Stimulated activated CD8-positive, alpha-beta memory T cell treated with anti-CD3 and anti-CD28 coated beads, Interleukin-4, amount 100 ng/mL, for 24 hours (primary cell): ENCODE data around the gene CSMD2.
"Not testable (repeated sequence)": the region's sequence is repeated elsewhere in the genome, so short reads cannot be mapped to it uniquely, and the experiment has no call there.

Experiments
- DNase-seq: peaks from one replicate; pipeline ENCODE4 v3.0.0-alpha.2; 2020; ENCODE audit warnings: low read depth

The CSMD2 gene

DNA sequence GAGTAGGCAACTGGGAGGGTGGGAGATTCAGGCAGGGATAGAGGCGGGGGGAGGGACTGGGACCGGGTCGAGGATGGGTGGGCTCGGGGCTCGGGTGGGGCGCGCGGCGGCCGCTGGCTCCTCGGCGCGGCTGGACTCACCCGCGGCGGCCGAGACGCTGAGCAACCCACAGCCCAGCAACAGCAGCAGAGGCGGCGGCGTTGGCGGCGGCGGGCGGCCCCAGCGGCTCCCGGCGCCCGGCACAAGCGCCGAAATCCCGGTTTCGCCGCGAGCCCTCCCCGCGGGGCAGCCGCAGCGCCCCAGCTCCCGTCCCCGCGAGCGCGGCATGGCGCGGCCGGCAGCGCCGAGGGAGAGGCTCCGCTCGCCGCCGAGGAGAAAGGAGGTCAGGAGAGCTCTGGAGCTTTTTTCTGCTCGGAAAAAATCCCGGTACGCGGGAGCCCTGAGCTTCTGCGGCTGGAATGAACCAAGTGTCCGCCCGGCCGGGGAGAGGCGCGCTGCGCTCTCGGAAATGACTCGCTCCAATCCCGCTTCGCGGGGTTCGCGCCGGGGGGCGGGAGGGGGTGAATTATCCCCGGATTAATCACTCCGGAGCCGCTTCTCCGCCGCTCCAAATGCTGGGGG lies at the start of gene CSMD2:
TSS of gene CSMD2 (minus strand) at position 460 of the 621 bp plus-strand sequence. CDS start at position 327, 133 bp downstream.
- no peak for DNase-seq

DNA sequence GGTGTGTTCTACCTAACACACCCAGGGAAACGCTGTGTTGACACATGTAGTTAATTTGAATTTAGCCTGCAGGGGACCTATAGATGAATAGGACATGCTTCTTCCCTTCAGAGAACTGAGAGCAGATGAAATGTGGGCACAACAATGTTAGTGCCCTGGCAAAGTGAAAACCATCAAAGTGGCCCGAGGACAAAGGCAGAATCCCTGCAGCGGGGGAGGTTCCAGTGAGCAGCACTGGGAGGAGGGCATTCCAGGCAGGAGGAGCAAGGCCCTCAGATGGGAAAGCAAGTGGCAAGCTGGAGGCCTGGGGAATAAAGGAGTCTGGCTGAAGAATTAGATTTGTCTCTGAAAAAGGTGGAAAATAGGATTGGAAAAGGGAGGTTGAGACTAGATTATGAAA lies 48.9 kb upstream of the CSMD2 start:
- no peak for DNase-seq

DNA sequence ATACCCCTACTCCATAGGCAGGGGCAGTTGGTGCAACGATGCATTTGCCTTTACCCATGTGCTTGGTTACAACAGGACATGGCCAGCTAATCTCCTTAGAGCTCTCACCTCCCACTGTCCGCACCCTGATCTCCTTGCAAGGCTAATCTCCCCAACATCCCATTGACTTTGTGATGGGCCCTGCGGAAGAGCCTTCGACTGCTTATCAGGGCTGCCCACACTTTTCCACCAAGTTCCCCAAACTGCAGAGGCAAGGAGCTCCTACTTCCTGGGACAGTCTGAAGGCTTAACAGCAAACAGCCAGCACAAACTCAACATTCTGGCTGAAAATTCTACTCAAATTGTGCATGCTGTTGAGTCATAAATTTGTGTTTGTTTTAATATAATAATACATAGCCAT lies 47.6 kb upstream of the CSMD2 start:
- DNase-seq, result no peak

DNA sequence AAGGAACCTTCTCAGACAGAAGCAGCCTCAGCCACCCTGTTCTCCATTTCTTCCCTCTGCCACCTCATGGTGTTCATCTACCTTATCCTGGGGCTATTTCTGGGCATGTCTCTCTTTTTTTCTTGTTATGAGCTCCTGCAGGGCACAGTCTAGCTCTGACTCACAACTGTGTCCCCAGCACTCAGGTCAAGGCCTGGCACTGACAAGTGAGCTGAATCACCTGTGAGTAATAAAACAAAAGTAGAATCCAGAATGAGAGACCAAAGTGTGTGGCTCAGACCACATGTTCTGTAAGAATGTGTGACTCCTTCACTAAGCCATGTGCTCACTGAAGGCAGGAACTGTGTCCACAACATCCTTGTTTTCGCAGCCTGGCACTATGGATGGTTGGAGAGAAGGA lies 34.9 kb upstream of the CSMD2 start:
- DNase-seq, result no peak

DNA sequence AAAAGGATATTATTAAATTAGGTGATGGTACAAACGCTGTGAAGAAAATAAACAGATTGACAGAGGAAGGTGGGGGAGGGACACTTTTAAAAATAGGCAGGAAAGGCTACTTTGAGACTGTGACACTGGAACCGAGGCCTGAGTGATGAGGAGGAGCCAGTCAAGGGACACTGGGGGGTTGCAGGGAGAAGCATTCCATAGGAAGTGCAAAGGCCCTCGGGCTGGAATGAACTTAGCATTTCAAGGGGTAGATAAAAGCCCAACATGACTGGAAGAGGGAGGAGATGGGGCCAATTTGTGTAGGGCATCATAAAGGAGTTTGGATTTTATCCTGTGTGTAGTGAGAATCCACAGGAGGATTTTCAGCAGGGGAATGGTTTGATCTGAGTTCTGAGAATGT lies 27.6 kb upstream of the CSMD2 start:
- DNase-seq, result no peak

DNA sequence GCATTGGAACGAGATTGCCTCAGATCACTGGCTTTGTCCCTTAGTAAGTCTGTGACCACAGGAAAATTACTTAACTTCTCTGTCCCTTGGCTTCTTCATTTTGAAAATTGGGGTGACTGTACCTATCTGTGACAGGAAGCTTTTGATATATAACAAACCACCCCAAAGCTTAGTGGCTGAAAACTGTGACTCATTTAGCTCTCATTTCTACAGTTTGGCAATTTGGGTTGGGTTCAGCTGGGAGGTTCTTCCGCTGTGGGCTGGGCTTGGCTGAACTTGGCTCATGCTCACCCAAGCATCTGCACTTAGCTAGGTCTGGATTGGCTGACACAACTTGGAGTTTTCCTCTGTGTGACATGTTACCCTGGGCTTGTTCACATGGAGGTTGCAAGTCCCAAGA lies 25.7 kb upstream of the CSMD2 start:
- DNase-seq, result no peak

DNA sequence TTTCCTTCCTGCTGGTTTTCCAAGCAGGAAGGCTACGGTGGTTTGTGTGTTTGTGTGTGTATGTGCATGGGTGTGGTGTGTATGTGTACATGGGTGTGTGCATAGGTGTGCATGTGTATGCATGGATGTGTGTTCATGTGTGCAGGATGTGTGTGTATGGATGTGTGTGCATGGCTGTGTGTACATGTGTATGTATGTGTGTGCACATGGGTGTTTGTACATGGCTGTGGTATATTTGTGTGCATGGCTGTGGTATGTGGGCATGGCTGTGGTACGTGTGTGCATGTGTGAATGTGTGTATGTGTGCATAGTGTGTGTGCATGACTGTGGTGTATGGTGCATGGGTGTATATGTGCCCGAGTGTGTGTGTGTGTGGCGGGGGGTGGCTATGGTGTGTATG lies 24.0 kb upstream of the CSMD2 start:
- DNase-seq, result no peak

DNA sequence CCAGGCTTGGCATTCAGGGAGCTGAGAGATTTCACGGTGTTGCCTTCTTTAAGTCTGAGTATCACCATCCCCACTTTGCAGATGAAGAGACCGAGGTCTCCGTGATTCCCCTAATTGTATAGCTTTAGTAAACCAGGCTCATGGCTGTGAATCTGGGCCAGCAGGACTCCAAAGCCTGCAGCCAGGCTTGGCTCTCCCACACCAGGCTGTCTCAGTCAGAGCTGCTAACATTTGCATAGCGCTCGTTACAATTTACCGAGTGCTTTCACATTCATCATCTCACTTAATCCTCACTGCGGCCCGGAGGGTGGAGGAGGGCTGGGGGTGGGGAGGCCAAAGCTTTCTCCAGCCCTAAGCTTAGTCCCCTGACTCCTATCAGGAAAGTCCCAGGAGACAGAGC lies 23.4 kb upstream of the CSMD2 start:
- no peak for DNase-seq

DNA sequence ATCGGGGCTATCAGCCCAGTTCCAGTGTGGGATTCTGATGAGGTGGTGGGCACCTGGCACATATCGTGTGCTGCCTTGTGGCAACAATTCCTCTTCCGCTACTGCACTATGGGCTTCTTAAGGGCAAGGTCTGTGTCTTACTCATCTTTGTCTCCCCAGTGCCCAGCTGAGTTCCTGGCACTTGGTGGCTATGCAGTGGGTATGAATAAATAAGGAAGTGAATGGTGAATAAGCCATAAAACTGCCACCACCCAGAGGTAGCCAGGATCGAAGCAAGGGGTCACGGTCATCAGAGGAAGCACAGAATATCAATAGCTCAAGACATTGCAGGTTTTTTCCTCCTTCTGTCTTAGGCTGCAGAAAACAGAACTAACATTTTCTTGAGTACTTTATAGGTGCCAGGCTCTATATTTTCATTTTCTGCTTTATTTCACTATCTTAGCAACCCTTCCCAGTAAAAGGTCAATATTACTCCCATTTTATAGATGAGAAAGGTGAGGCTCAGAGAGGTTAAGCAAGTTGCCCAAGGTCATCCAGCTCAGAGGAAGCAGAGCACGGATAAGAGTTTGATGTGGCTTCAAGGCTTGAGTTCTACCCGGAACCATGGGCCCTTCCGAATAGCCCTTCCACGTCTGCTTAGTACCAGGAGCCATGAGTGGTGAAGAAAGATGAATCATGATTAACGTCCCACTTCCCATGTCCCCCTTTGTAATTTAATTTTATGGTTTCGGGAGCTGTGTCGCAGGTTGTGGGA lies 21.9 kb upstream of the CSMD2 start:
- no peak for DNase-seq

DNA sequence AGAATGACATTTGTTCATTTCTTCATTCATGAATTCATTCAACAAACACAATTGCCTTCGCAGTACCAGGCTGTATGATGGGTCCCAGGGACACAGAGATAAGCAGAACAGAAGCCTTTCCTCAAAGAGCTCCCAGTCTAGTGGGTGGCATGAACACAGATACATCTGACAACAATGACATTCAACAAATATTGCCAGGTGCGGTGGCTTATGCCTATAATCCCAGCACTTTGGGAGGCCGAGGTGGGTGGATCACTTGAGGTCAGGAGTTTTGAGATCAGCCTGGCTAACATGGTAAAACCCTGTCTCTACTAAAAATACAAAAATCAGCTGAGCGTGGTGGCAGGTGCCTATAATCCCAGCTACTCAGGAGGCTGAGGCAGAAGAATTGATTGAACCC lies 18.4 kb upstream of the CSMD2 start:
- DNase-seq, result not testable (repeated sequence)

DNA sequence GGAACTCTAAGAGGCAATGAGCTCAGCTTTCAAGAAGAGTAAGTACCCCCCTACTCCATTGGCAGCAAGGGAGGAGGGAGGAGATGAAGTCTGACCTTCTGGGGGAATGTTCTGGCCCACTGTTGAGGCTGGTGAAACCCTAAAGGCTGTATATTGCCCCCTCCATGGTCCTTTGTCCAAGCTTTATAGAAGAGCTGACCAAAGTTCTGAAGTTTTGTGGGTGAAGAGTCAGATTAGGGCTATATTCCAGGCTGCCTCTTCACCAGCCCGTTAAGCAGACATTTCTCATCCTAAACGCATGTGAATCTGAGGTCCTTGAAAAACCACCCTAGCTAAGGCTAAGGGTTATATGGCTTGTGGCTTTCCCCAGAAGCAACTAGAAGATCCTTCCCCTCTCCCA lies 13.0 kb upstream of the CSMD2 start:
- no peak for DNase-seq

DNA sequence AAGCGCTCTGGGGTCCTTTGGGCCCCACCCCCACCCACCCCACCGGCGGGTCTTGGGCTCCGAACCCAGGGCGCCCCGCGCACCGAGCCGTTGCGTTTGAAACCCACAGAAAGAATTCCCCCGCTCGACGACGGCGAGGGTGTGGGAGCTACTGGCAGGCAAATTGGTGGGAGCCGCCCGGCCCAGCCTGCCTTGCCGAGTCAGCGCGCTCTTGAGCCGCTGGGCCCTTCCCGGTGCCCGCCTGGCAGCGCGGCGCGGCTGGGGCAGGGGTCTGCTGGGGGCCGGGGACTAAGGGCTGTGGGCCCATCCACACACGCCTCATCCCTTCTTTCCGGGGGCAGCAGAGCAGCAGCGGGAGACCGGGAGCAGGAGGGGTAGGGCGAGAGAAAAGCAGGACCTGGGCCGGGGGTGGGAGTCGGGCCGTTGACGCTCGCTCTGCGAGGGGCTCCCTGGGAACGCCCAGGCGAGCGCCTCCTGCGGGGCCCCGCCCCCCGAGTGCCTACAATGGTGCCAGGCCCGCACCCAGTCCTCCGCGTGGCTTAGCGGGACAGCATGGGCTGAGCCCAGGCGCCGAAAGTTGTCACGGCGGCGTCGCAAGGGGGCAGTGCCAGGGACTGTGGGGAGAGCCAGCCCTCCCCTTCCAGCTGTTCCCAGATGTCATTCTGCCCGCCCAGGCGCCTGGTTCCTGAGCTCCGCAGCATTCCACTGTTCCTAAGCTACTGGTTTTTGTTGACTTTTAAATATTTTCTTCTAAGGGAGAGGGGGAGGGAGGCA lies 12.0 kb upstream of the CSMD2 start, which contains the start of gene C1orf94:
TSS of gene C1orf94 (plus strand) at position 78 of the 774 bp plus-strand sequence. CDS start 883 bp downstream, outside the sequence.
- no peak for DNase-seq

DNA sequence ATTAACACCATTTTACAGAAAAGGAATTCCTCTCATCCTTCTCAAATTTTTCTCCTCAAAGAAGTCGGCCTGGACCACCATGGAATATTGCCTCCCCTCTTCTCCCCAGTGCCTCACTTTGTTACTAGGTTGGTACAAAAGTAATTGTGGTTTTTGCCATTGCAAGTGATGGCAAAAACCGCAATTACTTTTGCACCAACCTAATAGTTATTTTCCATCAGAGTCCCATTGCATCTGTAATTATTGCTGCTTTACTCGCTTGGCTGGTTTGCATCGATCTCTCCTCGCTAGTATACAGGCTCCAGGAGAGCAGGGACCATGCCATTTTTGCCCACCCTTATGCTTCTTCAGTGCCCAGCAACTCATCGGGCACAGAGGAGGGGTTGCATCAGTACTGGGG lies 10.7 kb upstream of the CSMD2 start:
- DNase-seq, result no peak

DNA sequence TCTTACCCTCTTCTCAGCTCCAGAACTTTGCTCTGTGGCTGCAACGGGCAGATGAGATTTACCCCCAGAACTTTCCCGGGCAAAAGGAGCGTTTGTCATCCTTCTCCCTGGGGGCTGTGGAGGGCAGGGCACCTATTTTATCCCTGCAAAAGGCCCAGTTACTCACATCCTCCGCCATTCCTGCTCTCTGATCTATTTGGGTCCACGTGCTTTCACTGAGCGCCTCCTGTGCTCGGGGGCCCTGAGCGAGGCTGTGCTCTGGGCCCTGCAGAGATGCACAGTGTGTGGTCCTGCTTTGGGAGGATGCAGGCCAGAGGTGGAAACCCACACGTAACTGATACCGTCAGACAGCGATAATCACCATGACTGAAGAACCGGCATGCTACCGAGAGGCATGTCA lies 2.4 kb upstream of the CSMD2 start:
- DNase-seq, result no peak

DNA sequence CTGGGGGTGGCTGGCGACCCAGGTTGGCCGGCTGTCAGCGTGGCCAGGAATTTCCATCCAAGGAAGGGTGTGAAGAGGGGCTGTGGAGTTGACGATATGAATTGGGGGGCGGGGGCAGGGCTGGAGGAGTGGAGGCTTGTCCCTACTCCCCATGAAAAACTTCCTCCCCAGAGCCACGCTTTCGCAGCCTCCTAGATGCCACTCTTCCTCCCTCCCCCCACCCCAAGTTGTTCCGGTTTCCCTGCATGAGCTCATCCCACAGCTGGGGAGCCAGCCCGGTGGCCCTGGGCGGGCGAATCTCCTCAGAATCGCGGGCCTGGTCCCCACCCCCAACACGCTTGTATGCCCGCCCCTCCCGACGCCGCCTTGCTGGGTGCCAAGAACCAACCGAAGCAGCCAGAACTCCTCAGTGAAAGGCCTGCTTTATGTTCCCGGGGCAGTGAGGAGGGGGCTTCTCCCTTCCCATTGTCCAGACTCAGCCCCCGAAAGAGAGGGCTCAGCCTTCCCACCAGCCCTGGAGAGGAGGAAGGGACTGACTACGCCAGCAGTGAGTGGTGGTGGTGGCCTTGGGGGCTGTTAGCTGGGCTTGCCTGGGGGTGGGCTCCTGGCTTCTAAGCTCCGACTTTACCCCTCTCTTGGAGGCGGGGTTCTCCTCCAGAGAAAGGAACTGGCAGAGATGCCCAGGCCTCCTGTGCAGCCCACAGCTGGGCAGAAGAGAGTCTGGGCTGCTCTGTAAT lies 1.8 kb upstream of the CSMD2 start:
- DNase-seq, result no peak

DNA sequence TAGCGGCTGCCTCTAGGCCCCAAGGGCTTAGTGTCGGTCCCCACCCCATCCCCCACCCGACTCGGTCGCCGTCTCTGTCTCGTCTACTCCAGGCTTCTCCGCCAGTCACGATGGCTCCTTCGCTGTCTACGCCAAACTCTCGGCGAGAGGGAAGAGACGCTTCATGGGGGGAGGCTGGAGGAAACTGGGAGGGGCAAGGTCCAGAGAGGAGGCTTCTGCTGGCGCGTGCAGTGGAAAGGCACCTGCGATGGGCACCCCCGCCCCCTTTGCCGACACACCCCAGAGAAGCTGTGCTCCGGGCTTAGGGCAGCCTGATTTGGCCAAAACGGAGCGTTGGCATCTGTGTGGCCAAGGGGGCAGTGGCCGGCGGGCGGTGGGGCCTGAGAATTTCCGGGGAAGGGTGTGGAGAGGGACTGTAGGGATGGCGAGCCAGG lies 1.2 kb upstream of the CSMD2 start:
- DNase-seq, result no peak

DNA sequence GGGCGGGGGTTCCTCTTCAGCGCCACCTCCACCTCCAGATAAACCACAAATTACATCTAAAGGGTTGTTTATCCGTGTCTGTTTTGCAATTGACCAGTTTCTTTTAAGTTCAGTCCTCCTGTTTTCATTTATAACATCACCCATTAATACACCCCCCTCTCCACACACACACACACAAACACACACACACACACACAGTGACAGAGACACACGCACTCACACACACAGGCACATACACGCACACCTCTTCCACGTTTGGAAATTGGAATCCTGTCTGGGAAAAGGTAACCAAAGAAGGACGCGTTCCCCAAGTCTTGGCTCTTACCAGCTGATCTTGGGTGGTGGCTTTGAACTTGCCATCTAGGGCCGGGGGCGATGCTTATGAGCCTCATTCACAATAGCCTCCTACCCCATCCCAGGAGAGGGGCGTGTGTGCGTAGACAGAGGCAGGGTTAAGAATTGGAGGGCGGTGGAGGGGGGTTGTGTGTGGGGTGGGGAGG lies 442 bp upstream of the CSMD2 start:
- DNase-seq, result no peak

DNA sequence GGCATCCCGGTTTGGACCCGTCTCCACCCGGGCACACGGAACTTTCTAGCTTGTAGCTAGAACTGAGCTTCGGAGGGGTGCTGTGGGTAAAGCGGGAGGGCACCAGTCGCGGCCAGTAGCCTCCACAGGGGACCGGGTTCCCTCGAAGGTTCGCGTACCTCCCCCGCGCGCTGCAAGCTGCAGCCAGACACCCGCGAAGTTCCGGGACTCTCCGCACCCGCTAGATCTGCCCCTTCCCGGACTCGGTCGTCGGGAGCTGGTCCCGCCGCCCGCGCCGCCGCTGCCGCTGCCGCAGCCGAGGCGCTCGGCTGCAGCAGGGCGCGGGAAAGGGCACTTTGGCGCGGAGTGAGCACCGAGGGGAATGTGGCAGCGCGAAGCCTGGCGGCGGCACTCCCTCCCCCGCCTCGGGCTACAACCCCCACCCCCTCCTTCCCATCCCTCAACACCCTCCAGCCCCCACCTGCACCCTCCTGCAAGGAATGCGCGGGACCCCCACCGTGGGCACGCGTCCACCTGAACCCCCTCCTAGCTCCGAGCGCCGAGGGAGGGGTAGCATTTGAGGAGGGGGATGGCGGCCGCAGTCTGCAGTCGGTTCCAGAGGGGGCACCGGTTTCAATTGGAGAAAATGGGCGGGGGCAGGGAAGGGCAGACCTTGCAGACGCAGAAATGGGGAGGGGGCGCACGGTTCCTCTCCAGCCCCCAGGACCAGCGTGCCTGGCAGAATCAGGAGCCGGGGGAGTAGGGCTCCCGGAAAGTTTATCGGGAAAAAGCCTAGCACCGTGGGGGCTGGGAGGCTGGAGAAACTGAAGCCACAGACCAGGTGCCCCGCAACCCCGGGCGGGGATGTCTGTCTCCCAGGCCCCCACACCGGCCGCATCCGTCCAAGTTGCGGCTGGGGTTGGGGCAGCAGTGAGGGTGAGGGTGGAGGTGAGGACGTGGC lies 968 bp downstream of the CSMD2 start:
- DNase-seq, result no peak

DNA sequence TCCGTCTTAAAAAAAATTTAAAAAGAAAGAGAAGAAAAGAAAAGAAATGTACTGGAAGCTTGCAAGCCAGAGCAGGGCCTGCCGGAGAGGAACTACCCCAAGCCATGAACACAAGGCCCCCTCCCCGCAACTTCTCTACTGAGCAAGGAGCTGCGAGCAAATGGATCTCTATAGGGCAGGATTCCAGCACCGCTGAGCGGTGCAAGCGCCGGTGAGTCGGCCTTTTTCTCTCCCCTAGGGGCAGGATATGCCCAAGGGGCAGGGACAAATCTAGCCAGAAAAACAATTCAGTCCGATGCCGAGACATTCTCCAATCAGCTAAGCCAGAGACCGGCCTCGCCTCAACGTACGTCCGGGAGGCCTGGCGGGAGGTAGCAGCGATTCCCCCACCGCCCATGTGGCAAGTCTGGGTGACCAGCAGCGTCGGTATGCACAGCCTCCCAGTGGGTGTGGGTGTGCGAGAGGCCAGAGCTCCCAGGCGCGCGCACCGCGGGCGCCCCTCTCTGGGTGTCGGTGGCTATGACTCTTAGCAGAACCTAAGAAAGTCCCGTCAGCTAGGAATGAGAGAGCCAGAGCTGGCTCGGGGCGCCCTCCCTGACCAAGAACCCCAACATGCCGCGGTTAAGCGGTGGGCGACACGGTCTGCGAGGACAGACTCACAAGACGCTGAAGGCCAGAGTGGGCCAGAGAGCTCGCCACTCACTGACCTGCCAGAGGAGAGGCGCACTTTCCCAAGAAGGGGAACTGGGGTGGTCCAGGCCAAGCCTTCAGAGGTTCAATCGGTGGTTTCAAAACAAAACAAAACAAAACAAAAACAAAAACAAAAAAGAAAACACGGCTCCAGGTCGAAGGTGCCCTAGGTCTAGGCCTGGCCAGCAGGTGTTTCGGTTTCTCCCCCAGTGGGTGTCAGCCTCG lies 1.9 kb downstream of the CSMD2 start:
- no peak for DNase-seq

DNA sequence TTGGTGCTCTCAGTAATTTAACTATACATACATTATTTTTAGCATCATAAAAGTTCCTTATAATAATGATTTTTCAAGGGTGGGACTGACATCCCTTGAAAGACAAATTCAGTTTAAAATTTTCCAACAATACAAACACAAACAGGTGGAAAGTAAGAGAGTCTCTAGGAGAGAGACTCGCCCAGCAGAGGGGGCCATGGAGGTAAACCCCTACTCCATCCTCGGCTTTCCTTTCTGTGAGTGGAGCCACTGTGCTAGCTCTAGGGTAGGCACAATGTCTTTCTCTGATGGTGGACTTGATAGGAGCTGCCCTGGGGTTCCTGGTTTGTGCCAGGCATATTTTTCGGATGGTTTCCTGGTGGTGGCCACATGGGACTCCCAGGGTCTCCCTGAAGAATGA lies 8.3 kb downstream of the CSMD2 start:
- DNase-seq, result no peak
